ENCODE measurements around the gene ASB8. TPM values are rescaled to one million over a fixed set of nuclear protein-coding genes. Genes with fewer than 3 reads are reported as not detected.

Gene ASB8
- total and polyA plus RNA-seq, 9 of the 15 experiments (the other 6 are each of a cell fraction or from before 2014, with no cell fraction given), result 13.3 to 29.0 (median 19.6) TPM

DNA sequence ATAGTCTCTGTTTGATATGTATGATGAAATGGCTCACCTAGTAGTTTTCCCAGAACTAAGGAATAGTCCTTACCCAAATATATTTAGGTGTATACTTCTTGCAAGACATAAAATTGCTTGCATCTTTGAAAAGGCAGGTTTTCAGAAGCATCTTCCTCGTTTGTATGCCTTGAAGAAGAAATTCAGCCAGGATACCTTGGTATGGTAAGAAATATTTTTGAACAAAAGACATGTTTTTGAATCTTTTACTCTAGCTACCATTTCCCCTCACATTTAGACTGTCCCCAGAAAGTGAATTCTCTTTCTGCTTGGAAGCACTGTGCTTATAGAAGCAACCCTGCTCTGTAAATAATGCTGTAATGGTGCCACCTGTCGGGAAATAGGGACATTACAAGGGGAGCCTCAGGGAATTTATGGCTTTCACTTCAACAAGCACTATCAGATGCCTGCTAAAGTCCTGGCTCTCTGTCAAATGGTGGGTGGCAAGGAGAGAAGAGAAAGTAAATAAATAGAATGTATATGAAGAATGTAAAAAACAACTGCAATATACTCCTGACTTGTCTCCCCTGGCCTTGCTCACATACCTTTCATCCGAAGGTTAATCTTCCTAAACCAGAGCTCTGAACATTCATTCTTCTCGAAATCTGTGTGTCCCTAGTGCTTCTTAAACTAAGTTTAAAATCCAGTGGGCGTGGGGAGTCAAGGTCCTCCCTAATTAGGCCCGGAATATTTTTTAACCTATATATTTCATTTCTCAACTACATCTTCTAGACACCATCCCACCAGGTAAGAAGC, 32.2 kb upstream of the ASB8 start:
- no TSS peak for BruUV-seq (replicated peaks)
- in situ Hi-C loops (cut with MboI) (no loop called here), intact Hi-C loops (cut with micrococcal nuclease) (loop anchor here (1.0 to 5.0 kb wide), 5 partner anchors 26 to 428 kb away; no protein-coding TSS in a partner anchor)
- H4K20me1 ChIP-seq (replicated peaks; ENCODE audit: control insufficient read depth, insufficient read depth, low read length), result no peaks in the 10 kb centered on the region
- DNase-seq (ENCODE audit: extremely low read depth in 1 of 4, low spot score in 3 of 4), result peak; percentile 68 to 84 (median 68)
- H3K36me3 ChIP-seq (ENCODE audit: control insufficient read depth, insufficient read depth, low read length), result no peaks in the 10 kb centered on the region
- no peak overlapping the region for H2AFZ ChIP-seq (ENCODE audit: low read depth, low read length)
- no peak overlapping the region for H3K9ac ChIP-seq (ENCODE audit: insufficient read depth in 1 of 2, low read depth in 2 of 2, low read length in 2 of 2)
- H3K9me1 ChIP-seq (ENCODE audit: control insufficient read depth, insufficient read depth, low read length), result peaks cover 3% of the 10 kb centered on the region
- 7% methylated on average over 6 of the region's 6 CpGs for WGBS (ENCODE audit: insufficient coverage, low coverage, missing lambda C conversion rate)
- peak; percentile 87 for ATAC-seq
- peaks cover 20 to 26% of the 10 kb centered on the region in 2 experiments; a peak in 4 of 5 replicates for H3K27me3 ChIP-seq (ENCODE audit: control insufficient read depth in 2 of 2, insufficient read depth in 2 of 2, low read length in 2 of 2)
- no peak overlapping the region for H3K4me3 ChIP-seq
- CTCF ChIA-PET (ENCODE audit: low intra/inter-chr PET ratio), result interaction anchor here (0.5 to 1.5 kb wide), 10 partner anchors 8 to 482 kb away, joined by 3 to 4 read pairs (median 3); no protein-coding TSS in a partner anchor
- H3K4me1 ChIP-seq (replicated peaks in 1 of 2; ENCODE audit: control insufficient read depth in 2 of 2, insufficient read depth in 2 of 2, low read length in 2 of 2), result peaks cover 0 to 1% of the 10 kb centered on the region in 2 experiments; a peak in 2 of 5 replicates
- peak; percentile 92 for FAIRE-seq
- POLR2A ChIA-PET, result interaction anchor here (0.5 to 1.2 kb wide), 4 partner anchors 9 to 240 kb away, joined by 3 to 4 read pairs (median 3); no protein-coding TSS in a partner anchor
- no peaks in the 10 kb centered on the region for H3K79me2 ChIP-seq (ENCODE audit: control insufficient read depth, insufficient read depth, low read length)
- no peak overlapping the region for H3K4me2 ChIP-seq (ENCODE audit: insufficient read depth, low read length)
- H3K9me3 ChIP-seq (replicated peaks; ENCODE audit: control insufficient read depth, insufficient read depth, low read depth, low read length), result no peaks in the 10 kb centered on the region
- no peak overlapping the region for H3K27ac ChIP-seq (ENCODE audit: extremely low read depth, low read depth, low read length)
- TF ChIP-seq TEAD2 (tag; IDR thresholded peaks at IDR 0.05) (peak; percentile 31; the same call in 1 of the 2 replicates), MEIS2 (IDR thresholded peaks at IDR 0.05; ENCODE audit: partially characterized antibody) (peak; percentile 29), ARID1B (IDR thresholded peaks at IDR 0.05) (no peak), RAD21 (CRISPR knock-in tag; conservative IDR thresholded peaks at IDR 0.05 in 1 of 2, IDR thresholded peaks at IDR 0.05 in 1 of 2) (peak; percentile 79 to 90), TEAD4 (IDR thresholded peaks at IDR 0.05; ENCODE audit: low read length) (0 out of 2 replicates have a peak, but pooled peaks have one; percentile 25), TEAD4 (CRISPR knock-in tag; IDR thresholded peaks at IDR 0.05; ENCODE audit: borderline replicate concordance) (no peak), ZC3H11A (IDR thresholded peaks at IDR 0.05; ENCODE audit: low read depth, low read length) (peak; percentile 24; the same call in 1 of the 2 replicates), CBFB (CRISPR knock-in tag; IDR thresholded peaks at IDR 0.05) (no peak), HSF4 (CRISPR knock-in tag; IDR thresholded peaks at IDR 0.05; ENCODE audit: borderline replicate concordance) (no peak), SMC3 (conservative IDR thresholded peaks at IDR 0.05; ENCODE audit: insufficient read depth, low read depth, low read length) (peak; percentile 75)
- TF ChIP-seq, protein P1, sequence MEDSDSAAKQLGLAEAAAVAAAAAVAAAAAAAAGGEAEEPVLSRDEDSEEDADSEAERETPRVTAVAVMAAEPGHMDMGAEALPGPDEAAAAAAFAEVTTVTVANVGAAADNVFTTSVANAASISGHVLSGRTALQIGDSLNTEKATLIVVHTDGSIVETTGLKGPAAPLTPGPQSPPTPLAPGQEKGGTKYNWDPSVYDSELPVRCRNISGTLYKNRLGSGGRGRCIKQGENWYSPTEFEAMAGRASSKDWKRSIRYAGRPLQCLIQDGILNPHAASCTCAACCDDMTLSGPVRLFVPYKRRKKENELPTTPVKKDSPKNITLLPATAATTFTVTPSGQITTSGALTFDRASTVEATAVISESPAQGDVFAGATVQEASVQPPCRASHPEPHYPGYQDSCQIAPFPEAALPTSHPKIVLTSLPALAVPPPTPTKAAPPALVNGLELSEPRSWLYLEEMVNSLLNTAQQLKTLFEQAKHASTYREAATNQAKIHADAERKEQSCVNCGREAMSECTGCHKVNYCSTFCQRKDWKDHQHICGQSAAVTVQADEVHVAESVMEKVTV (CRISPR knock-in tag; IDR thresholded peaks at IDR 0.05), result peak; percentile 60; the same call in 1 of the 2 replicates
- TF ChIP-seq, protein P2, sequence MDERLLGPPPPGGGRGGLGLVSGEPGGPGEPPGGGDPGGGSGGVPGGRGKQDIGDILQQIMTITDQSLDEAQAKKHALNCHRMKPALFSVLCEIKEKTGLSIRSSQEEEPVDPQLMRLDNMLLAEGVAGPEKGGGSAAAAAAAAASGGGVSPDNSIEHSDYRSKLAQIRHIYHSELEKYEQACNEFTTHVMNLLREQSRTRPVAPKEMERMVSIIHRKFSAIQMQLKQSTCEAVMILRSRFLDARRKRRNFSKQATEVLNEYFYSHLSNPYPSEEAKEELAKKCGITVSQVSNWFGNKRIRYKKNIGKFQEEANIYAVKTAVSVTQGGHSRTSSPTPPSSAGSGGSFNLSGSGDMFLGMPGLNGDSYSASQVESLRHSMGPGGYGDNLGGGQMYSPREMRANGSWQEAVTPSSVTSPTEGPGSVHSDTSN (CRISPR knock-in tag; IDR thresholded peaks at IDR 0.05; ENCODE audit: low read depth), result no peak
- TF ChIP-seq, protein P2 (tag; conservative IDR thresholded peaks at IDR 0.05; ENCODE audit: low read depth), result peak; percentile 58
- TF ChIP-seq, protein P3, sequence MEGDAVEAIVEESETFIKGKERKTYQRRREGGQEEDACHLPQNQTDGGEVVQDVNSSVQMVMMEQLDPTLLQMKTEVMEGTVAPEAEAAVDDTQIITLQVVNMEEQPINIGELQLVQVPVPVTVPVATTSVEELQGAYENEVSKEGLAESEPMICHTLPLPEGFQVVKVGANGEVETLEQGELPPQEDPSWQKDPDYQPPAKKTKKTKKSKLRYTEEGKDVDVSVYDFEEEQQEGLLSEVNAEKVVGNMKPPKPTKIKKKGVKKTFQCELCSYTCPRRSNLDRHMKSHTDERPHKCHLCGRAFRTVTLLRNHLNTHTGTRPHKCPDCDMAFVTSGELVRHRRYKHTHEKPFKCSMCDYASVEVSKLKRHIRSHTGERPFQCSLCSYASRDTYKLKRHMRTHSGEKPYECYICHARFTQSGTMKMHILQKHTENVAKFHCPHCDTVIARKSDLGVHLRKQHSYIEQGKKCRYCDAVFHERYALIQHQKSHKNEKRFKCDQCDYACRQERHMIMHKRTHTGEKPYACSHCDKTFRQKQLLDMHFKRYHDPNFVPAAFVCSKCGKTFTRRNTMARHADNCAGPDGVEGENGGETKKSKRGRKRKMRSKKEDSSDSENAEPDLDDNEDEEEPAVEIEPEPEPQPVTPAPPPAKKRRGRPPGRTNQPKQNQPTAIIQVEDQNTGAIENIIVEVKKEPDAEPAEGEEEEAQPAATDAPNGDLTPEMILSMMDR (IDR thresholded peaks at IDR 0.05 in 2 of 3, conservative IDR thresholded peaks at IDR 0.05 in 1 of 3; ENCODE audit: insufficient read depth in 2 of 3, low read depth in 1 of 3, low read length in 3 of 3), result peak; percentile 78 to 90 (median 81)
